SIG-M5 treated with dmso at 0.1 percent for 504 hours (cell line): ENCODE results near the gene GTPBP1.

Source experiments
- DNase-seq: peaks from one replicate; lab custom pipeline; 2025; ENCODE audit not compliant: unreplicated experiment; lab: John Stamatoyannopoulos, UW

The GTPBP1 gene

GRCh38 chr22:38724926-38725571 is 19.3 kb downstream of the GTPBP1 start:
- DNase-seq, result peak; percentile 31

GRCh38 chr22:38725900-38726655 is 20.3 kb downstream of the GTPBP1 start:
- DNase-seq, result no peak

GRCh38 chr22:38727123-38727522 is 21.4 kb downstream of the GTPBP1 start:
- DNase-seq, result no peak

- DNase-seq, result no peak
These were observed 22.0 kb downstream of the GTPBP1 start for GRCh38 chr22:38727530-38728451.

- DNase-seq, result no peak
These were observed 23.4 kb downstream of the GTPBP1 start for GRCh38 chr22:38728871-38729796.

- DNase-seq, result no peak
These were observed 24.2 kb downstream of the GTPBP1 start for GRCh38 chr22:38729946-38730345.

GRCh38 chr22:38730411-38730871 is 24.7 kb downstream of the GTPBP1 start:
- no peak for DNase-seq

- DNase-seq, result no peak
These were observed 26.0 kb downstream of the GTPBP1 start for GRCh38 chr22:38731703-38732161.

- no peak for DNase-seq
These were observed 26.6 kb downstream of the GTPBP1 start for GRCh38 chr22:38732251-38732815.

- no peak for DNase-seq
These were observed 27.6 kb downstream of the GTPBP1 start for GRCh38 chr22:38733329-38733723.

- no peak for DNase-seq
These were observed 28.1 kb downstream of the GTPBP1 start for GRCh38 chr22:38733724-38734381.

- DNase-seq, result no peak
These were observed 28.8 kb downstream of the GTPBP1 start for GRCh38 chr22:38734421-38735100.

GRCh38 chr22:38735126-38735464 is 29.4 kb downstream of the GTPBP1 start:
- no peak for DNase-seq

GRCh38 chr22:38735465-38736256 is 29.9 kb downstream of the GTPBP1 start:
- no peak for DNase-seq

GRCh38 chr22:38736257-38736570 is 30.5 kb downstream of the GTPBP1 start:
- no peak for DNase-seq

GRCh38 chr22:38737302-38738060 is 31.7 kb downstream of the GTPBP1 start:
- DNase-seq, result no peak

GRCh38 chr22:38738475-38739070 is 32.8 kb downstream of the GTPBP1 start:
- no peak for DNase-seq
